ENCODE data around the gene MARCHF2.
"Not testable (repeated sequence)": the region's sequence is repeated elsewhere in the genome, so short reads cannot be mapped to it uniquely, and the experiment has no call there.

DNA sequence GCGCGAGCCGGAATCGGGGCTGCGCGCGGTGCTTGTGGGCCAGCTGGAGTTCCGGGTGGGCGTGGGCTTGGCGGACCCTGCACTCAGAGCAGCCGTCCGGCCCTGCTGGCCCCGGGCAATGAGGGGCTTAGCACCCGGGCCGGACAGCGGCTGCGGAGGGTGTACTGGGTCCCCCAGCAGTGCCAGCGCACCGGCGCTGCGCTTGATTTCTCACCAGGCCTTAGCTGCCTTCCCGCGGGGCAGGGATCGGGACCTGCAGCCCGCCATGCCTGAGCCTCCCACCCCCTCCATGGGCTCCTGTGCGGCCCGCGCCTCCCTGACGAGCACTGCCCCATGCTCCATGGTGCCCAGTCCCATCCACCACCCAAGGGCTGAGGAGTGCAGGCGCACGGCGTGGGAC lies 37.3 kb upstream of the MARCHF2 start:
- not testable (repeated sequence) for TF ChIP-seq TAF1, POLR2A, POLR2AphosphoS5, POU2F2 (IDR thresholded peaks at IDR 0.05; ENCODE audit: low read depth, low read length)

All from GM12891 (cell line).